HG02798 (cell line): ENCODE results near the gene PTPRR.
"Not testable (repeated sequence)": the region's sequence is repeated elsewhere in the genome, so short reads cannot be mapped to it uniquely, and the experiment has no call there.

Experiments used
- ATAC-seq: cut with Tn5 transposase; IDR thresholded peaks from one replicate; pipeline ENCODE4 v1.9.1; 2021; ENCODE audit warnings: mild to moderate bottlenecking; ENCODE audit not compliant: unreplicated experiment, poor library complexity

The PTPRR gene

DNA sequence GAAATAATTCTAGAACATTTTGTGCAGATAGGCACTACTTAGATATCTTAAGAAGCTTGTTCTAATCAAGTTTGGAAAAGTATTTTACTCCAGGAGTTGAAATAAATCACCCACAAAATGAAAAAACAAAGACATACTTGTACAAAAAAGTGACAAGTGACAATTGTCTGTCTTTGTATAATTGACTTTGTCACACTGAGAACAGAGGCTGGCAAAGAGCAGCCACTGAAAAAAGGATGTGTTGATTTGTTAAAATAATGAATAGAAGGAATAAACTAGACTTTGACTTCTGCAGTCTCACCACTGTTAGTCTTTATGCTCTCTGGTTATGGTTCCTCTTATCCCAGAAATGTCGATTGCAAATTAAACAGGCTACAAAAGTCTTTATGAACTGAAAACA lies 77.6 kb downstream of the PTPRR start:
- no peak for ATAC-seq

DNA sequence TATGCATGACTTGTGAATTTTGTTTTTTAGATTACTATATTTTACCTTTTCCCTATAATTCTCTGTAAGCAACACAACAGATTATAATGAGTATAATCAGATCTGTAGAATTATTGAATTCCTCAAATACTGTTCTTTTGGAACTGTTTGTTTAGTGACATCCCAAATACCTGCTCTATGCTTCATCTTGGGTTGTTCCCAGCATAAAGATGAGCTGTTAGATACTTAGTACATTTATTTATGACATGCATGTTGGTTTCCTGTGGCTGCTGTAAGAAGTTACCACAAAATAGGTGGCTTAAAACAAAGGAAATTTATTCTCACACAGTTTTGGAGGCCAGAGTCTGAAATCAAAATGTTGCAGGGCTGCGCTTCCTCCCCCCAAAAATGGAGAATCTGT lies 78.4 kb downstream of the PTPRR start:
- no peak for ATAC-seq

DNA sequence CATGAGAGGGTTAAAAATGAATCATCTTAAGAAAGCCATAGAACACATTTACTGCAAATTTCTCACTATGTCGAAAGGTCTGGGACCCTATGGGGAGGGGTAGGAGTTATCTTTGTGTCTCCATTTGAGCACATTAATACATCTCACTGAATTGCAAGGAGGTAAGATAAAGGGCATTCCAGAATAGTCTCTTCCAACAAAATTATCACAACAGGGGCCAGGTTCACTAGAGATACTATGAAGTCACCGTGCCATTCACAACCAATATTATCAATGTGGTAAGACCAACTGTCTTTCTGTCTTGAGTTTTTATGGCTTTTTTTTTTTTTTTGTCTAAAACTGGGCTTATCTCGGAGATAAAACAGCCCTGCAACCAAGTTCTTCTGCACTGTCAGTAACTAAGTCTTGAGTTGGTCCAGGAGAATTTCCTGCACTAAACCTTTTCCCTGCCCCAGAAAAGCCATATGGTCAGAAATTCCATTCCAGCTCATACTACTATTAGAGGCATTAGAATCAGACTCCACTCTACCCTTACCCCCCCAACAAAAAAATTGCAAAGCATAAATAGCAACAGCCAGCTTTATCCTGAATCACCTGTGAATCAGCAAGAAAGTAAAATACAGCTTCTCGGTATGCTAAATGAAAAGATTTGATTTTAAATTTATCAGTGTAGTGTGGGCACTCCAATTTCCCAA lies 79.7 kb downstream of the PTPRR start:
- ATAC-seq = no peak

DNA sequence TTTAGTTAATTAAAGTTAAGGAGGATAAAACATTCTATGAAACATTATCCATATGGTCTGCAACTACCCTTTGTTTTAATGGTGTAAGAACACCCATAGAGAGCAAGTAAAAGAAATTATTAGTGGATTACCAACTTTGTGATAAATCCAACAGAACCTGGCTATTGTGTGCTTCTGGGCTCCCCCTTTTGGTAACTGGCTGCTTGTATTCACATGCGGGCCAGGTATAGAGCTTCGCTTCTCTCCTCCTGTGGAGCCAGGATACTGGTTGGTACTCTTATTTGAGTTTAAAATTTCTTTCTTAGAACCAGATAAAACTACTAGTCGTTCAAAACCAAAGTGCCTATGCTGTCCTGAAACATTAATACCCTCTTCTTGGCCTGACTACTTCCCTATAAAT lies 81.0 kb downstream of the PTPRR start:
- ATAC-seq = no peak

DNA sequence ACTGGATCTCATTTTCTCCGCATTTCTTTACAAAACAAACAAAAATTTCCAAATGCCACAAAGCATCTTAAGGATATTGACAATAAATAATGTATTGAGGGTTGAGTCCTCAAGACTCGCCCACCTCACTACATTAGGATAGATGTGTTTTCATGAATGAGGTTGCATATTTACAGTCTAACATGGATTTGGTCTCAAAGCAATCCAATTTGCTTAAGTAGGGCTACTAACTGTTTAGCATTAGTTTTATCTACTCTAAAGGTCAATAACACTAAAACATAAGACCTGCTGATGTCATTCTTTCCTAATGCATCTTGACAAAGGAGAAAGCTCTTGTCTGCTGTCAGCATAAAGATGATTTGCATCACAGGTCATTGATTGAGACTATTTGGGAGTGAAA lies 82.4 kb downstream of the PTPRR start:
- no peak for ATAC-seq

DNA sequence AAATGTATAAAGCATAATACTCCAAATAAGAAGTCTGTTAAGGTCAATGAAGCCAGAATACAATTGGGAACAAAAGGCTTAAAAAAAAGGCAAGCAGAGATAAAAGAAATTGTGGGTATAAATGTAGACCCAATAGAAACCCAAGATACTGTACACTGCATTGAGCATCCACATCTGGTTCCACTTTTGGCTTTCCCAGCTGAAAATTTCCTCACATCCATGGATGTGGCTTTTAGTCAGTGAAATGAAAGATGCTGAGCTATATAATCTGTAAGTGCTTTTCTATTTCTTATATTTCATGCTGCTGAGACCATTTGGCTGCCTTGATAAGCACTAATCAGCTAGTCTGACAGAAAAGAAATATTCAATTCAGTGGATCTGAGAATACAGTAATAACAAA lies 83.5 kb downstream of the PTPRR start:
- ATAC-seq = no peak

DNA sequence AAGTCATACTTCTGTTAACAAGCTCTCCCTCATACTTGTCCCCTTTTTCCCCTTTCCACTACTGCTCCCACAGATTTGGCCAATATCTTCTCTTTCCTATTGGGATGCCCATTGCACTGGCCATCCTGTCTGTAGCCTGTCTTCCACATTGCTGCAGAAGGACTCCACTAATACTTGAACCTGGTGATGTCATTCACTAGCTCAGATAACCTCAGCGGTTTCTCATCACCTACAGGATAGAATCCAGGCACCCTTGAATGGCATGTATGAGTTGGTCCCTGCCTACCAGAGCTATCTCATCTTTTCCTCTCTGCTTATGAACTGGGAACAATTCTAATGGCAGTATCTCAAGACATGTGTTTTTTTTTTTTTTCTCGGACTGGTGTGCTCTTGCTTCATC lies 84.6 kb downstream of the PTPRR start:
- ATAC-seq = no peak

DNA sequence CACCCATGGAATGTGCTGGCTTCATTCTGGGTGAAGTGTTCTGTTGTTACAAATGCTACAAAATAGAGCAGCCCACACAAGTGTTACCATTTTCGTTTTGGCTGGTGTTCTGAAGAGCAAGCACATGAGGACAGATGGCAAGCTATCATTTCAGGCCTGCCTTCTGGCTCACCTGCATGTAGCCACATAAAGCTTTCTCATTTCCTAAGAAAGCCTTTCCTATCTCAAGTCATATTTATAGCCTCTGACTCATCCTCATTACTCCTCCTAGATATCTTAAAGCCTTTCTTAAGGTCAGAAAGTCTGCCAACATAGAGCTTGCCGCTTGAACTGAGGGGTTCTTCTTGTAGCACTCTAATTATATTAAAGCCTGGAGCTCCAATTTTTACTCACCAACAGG lies 89.0 kb downstream of the PTPRR start:
- ATAC-seq = no peak

DNA sequence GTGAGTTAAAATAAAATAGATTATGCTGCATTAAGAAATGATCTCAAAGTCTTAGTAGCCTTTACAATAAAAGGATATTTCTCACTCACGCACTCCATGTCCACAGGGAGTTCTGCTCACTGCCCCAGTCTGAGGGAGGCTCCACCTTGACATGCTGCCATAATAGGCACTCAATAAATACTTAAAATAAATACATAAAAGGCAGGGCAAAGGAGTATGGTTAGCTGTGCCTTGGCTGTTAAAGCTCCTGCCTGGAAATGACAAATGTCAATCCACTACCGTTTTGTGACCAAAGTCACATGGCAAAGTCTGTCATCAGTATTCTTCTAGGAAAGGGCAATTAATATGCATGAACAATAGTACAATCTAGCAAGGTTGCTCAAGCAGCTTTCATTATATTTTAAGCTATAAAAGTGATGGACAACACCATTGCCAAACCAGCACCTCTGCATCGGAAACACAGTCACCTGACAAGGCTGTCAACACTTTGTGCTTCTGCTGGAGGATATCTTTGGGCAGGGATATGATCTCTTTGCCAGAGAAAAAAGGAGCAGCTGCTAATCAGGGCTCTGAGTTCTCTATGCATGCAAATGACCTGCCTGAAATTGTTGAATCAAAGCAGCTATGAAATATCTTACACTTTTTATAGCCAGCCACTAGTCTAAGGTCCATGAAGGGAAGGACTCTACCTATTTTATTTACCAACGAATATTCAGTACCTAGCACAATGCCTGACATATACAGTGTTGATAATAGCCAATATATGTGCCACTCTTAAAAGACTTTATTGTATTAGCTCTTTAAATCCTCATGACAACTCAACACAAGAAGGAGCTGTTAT lies 90.1 kb downstream of the PTPRR start:
- ATAC-seq = no peak

DNA sequence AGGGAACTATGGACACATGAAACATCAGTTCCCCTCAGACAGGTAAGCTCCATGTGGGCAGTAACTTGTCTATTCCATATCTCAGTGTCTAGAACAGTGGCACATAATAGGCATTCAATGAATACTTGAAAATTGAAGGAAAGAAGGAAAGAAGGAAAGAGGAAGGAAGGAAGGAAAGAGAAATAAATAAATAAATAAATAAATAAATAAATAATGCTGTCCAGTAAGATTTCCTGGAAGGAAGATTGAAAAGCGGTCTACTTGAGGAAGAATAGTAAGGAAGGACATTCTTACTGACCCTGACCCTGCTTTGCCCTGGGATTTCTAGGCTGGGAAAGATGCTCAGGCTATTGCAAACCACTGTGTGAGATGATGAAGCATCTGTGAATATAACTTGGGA lies 91.5 kb downstream of the PTPRR start:
- no peak for ATAC-seq

DNA sequence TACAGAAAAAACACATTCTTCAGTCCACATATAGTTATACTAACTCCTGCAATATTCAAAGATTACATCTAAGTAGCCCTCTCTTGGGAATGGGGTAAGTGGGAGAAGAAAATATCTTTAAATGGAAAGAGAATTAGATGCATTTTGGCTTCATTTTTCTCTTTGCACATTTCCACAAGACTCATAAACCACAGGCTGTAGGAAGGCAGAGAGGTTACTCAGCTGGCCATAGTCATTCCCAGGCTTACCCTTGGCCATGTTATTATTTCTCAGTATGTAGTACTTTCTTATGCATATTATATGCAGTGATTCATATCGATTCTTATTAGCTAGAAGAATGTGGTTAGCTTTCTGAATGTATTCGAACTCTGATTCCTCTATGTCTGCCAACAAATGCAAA lies 92.2 kb downstream of the PTPRR start:
- no peak for ATAC-seq

DNA sequence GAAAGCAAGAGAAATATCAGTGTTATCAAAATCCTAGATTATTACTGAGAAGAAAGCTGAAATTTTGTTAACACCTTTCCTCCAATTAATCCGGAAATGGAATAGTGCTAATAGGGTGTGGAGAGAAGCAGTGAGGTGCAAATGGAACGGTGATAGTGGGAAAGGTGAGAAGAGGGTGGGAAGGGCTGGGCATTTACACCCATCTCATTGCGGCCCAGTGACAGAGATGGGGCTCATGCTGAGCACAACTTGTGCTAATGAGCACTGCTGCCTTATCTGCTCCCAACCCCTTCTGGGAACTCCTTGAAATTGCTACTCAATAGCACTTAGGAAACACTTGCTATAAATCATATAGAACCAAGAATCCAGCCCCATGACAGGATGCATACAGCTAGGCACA lies 94.4 kb downstream of the PTPRR start:
- no peak for ATAC-seq

DNA sequence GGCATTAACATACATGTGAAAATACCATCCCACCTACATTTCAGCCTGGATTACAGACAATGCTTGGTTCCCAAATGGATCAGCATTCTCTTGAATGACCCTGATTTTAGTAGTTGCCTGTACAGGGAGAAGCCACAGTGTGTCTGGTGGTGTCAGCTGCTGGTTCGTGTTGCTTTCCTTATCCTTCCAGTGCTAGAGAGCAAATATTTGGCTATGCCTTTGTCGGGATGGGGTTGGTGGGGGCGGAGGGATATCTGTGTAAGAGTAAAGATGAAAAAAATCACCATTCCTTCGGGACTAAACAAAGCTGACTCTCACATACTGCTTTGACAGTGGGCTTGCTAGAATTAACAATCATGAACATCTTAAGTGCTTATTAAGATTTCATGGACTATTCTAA lies 96.0 kb downstream of the PTPRR start:
- no peak for ATAC-seq

DNA sequence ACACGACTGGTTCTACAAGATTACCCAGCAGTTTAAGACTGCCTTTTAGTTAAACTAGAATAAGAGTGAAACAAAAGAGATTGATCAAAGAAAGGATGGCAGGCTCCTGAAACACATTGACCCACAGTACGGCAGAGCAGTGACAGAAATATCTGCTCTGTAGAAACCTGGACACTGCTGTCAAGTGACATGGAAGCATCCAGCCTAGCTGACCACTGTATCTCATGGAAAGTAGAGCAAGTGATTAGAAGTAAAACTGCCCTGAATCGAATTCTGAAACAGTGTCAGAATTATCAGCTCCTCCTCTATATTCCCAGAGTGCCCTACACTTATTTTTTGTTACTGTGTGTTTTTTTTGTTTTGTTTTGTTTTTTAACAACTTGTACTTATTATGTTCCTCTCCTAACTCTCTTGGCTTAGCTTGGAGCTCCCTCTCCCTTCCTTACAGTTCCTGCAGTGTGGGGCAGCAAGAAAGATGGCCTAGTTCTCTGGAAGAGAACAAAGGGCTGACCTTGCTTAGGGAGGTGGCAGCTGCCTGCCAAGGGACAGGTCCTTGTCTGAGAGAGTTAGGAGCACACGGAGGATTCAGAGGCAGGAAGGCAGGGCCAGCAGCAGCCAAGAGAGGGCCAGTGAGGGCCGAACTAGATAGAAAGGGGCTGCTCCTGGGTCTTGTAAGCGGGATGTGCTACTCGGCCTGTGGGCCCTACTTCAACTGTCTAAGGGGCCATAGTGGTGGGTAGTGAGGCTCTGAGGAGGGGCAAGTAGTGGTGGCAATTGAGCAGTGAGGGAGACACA lies 97.2 kb downstream of the PTPRR start:
- ATAC-seq = no peak

DNA sequence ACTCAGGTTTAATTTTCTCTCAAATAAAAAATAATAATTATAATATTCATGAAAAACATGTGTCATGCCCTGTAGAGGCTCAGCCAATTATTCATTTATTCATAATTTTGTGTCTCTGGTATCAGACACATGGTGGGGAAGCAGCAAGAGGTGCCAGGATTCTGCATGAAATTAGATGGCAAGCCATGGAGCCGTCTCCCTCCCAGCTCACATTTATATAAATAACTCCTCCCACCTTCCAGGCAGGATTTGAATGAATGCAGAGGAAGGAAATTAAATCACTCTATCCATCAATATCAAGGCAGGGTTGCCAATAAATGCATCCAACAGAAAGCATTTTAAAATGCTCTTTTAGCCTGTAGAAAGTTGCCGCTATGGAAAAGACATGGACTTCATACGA lies 98.1 kb downstream of the PTPRR start:
- ATAC-seq = no peak

DNA sequence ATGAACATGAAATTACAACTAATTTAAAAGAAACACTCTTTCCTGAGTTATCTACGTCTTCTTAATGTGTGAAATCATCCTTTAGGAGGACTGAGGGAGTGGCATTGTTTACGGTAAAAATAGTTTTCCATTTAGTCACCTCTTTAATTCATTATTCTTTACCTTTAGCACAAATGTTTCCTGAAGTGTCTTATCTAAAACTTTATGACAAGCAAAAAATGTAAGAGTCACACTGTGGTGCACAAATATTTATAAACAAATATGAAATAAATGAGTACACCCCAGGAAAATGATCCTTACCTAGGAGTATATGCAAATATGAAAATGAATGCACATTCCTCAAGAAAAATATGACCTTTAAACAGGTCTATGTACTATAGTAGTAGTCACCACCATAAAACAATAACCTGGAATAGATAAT lies 104.6 kb downstream of the PTPRR start:
- ATAC-seq = no peak

DNA sequence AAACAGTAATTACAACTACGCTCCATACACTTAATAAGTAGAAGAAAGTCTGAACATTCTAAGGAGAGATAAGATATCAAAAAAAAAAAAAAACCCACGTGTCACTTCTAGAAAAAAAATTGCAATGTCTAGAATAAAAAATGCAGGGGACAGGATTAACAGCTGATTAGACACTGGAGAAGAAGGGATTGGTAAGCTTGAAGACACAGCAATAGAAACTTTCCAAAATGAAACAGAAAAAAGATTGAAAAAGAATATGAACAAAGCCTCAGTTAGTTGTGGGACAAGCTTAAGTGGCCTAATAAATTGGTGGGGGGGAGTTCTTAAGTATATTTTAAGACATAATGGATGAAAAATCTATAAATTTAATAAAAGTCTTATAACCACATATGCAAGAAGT lies 105.5 kb downstream of the PTPRR start:
- ATAC-seq = no peak

DNA sequence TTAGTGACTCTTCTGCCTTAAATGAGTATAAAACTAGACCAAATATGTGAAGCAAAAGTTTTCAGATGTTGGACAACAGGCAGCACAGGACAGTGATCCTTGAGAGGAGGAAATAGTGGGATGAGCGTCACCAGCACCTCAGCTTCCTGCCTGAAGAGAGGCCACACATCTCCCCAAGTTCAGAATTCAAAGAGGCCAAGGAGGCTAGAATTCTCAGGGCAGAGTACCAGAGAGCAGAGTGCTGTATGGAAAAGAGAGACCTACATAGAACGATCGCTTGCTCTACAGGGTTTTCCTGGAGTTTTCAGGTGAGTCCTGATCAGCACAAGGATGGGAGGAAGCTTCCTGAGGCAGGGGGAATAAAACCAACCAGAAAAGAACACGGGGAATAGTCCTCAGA lies 107.0 kb downstream of the PTPRR start:
- ATAC-seq = no peak

DNA sequence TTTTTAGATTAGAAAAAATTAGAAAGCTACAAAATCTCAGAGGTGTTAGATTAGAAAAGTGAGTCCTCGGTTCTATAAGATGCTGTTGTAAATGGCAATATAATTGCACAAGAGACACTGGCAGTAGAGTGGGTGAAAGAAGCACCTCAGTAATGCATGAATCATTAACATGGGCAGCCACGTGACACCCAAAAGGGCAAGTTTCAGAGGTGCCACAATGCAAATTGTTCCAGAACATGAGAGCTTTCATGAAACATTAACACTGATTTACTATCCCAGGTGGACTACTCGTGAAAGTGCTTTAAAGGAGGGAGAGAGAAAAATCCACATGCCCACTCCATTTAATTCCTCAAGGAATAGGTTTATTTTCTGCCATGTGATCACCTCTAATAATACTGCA lies 108.4 kb downstream of the PTPRR start:
- no peak for ATAC-seq

DNA sequence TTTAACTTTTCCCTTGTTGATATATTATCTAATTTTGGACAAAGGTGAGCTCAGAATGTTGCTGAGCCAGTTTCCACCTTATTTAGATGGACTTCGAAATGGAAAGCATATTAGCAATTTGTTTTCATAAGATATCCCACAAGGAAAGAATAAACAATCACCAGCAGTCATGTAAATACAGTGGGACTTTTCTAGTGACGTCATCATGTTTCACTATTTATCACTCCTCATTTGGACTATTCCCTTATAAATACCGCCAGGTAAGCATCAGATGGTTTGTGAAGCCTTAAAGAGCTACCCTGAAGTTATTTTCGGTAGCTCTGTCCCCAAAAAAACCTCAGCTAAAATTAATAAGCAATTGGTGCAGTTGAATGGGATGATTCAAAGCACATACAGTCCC lies 110.7 kb downstream of the PTPRR start:
- ATAC-seq = no peak

DNA sequence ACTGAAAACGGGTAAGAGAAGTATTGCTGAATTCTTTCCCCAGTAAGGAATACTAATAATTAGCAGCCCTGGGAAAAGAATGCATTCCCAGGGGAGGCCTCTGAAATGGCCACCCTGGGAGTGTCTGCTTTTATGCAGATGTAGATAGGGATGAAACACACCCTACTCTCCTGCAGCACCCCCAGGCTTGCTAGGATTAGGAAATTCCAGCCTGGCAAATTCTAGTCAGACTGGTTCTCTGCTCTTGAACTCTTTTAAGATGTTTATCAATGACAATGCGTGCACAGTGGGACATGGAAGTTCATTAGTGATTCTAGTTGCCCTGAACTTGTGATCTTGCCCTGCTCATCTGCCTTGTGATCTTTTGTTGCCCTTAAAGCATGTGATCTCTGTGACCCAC lies 112.5 kb downstream of the PTPRR start:
- ATAC-seq = not testable (repeated sequence)
